ENCODE results near the gene SAMM50. TPM values are rescaled to one million over a fixed set of nuclear protein-coding genes. Genes with fewer than 3 reads are reported as not detected.

SAMM50 gene
- total and polyA plus RNA-seq, 10 of the 15 experiments (the other 5 are each of a cell fraction or from before 2014, with no cell fraction given): 38.2 to 126 (median 62.4) TPM

- no peaks in the 10 kb centered on the region for H3K27me3 ChIP-seq (replicated peaks in 1 of 2; ENCODE audit: control insufficient read depth in 2 of 2, insufficient read depth in 2 of 2, low read length in 1 of 2)
- ChIA-PET RAD21 (ENCODE audit: unreplicated experiment) (no interaction called here), POLR2A (no interaction called here), SMC1A (ENCODE audit: uncharacterized antibody, unreplicated experiment) (interaction anchor here (1.1 kb wide), 1 partner anchor 80 kb away, joined by 3 read pairs; no protein-coding TSS in a partner anchor), CTCF (interaction anchor here (1.1 to 2.0 kb wide), 3 partner anchors 12 to 80 kb away, joined by 3 to 6 read pairs (median 4); no protein-coding TSS in a partner anchor)
- H3K9ac ChIP-seq (ENCODE audit: control insufficient read depth, insufficient read depth, low read length): no peak overlapping the region
- no peaks in the 10 kb centered on the region; the same call in 2 of the 3 replicates for H3K9me3 ChIP-seq (replicated peaks; ENCODE audit: control insufficient read depth, insufficient read depth, low read length)
- intact Hi-C loops (cut with micrococcal nuclease; ENCODE audit: unreplicated experiment): no loop called here
- no peak overlapping the region for H2AFZ ChIP-seq (ENCODE audit: control insufficient read depth, low read depth, low read length)
- no peaks in the 10 kb centered on the region for H4K20me1 ChIP-seq (ENCODE audit: control insufficient read depth, insufficient read depth)
- H3K4me3 ChIP-seq: no peak overlapping the region
- FAIRE-seq: no peak
- no peak for DNase-seq (ENCODE audit: low read depth, low spot score)
- H3K4me2 ChIP-seq (ENCODE audit: control insufficient read depth, insufficient read depth): no peak overlapping the region
- peaks cover 0 to 1% of the 10 kb centered on the region in 2 experiments; a peak in 1 of 4 replicates for H3K36me3 ChIP-seq (ENCODE audit: control insufficient read depth in 2 of 2, insufficient read depth in 2 of 2, low read length in 1 of 2)
- H3K4me1 ChIP-seq (ENCODE audit: control insufficient read depth, insufficient read depth, low read length): no peaks in the 10 kb centered on the region
- no peak overlapping the region for H3K27ac ChIP-seq (ENCODE audit: control insufficient read depth, insufficient read depth)
- H3K79me2 ChIP-seq (ENCODE audit: control insufficient read depth, insufficient read depth, low read length): no peaks in the 10 kb centered on the region
- in situ Hi-C loops (cut with MboI): no loop called here
- BruUV-seq (replicated peaks): no TSS peak
- 67% methylated on average over 4 of the region's 4 CpGs for WGBS (ENCODE audit: insufficient coverage, insufficient replicate concordance, low lambda C conversion rate, missing lambda C conversion rate)
- no peak for ATAC-seq
- TF ChIP-seq ZBTB11 (CRISPR knock-in tag; IDR thresholded peaks at IDR 0.05) (no peak), CUX1 (IDR thresholded peaks at IDR 0.05; ENCODE audit: insufficient replicate concordance, low read depth, low read length) (no peak), IRF4 (IDR thresholded peaks at IDR 0.05; ENCODE audit: low read depth, low read length) (no peak), MLLT1 (IDR thresholded peaks at IDR 0.05) (no peak), IKZF2 (IDR thresholded peaks at IDR 0.05) (no peak), CEBPZ (IDR thresholded peaks at IDR 0.05; ENCODE audit: low read depth, low read length) (no peak), RCOR1 (conservative IDR thresholded peaks at IDR 0.05; ENCODE audit: low read depth, low read length) (no peak)
Measured at GRCh38 chr22:44005524-44005923, 50.3 kb downstream of the SAMM50 start.

All from GM12878 (cell line).